ENCODE data around the gene YEATS4. TPM values are rescaled to one million over a fixed set of nuclear protein-coding genes. Genes with fewer than 3 reads are reported as not detected.

YEATS4 gene
- total RNA-seq, 1 donor from 2014 or later, result 32.7 TPM

- no peak overlapping the region for H3K4me3 Mint-ChIP-seq (ENCODE audit: low read depth)
- no peaks in the 10 kb centered on the region for H3K36me3 Mint-ChIP-seq (ENCODE audit: insufficient read depth)
- no peak for TF ChIP-seq CTCF (IDR thresholded peaks at IDR 0.05; ENCODE audit: unreplicated experiment)
- H3K27me3 Mint-ChIP-seq, result no peaks in the 10 kb centered on the region
- H3K4me1 Mint-ChIP-seq (ENCODE audit: low read depth), result peaks cover 19% of the 10 kb centered on the region
- no peak overlapping the region for H3K27ac Mint-ChIP-seq
- no peaks in the 10 kb centered on the region for H3K9me3 Mint-ChIP-seq (ENCODE audit: low read depth)
- no peak for DNase-seq (ENCODE audit: low spot score, unreplicated experiment)
Measured at GRCh38 chr12:69354556-69355187, 4.9 kb upstream of the YEATS4 start.

- no peaks in the 10 kb centered on the region for H3K9me3 Mint-ChIP-seq (ENCODE audit: low read depth)
- peaks cover 19% of the 10 kb centered on the region for H3K4me1 Mint-ChIP-seq (ENCODE audit: low read depth)
- no peak for TF ChIP-seq CTCF (IDR thresholded peaks at IDR 0.05; ENCODE audit: unreplicated experiment)
- no peaks in the 10 kb centered on the region for H3K27me3 Mint-ChIP-seq
- DNase-seq (ENCODE audit: low spot score, unreplicated experiment), result no peak
- no peaks in the 10 kb centered on the region for H3K36me3 Mint-ChIP-seq (ENCODE audit: insufficient read depth)
- H3K4me3 Mint-ChIP-seq (ENCODE audit: low read depth), result no peak overlapping the region
- H3K27ac Mint-ChIP-seq, result no peak overlapping the region
Measured at GRCh38 chr12:69355363-69356028, 4.0 kb upstream of the YEATS4 start.

- Mint-ChIP-seq H3K36me3 (ENCODE audit: insufficient read depth) (peaks cover 8% of the 10 kb centered on the region), H3K9me3 (ENCODE audit: low read depth) (no peaks in the 10 kb centered on the region), H3K4me3 (ENCODE audit: low read depth) (peak overlapping the region; percentile 91), H3K27me3 (no peaks in the 10 kb centered on the region), H3K4me1 (ENCODE audit: low read depth) (peaks cover 15% of the 10 kb centered on the region), H3K27ac (peak overlapping the region; percentile 87)
- DNase-seq (ENCODE audit: low spot score, unreplicated experiment), result no peak
- no peak for TF ChIP-seq CTCF (IDR thresholded peaks at IDR 0.05; ENCODE audit: unreplicated experiment)
Measured at GRCh38 chr12:69360348-69360672, 767 bp downstream of the YEATS4 start.

GRCh38 chr12:69366796-69367195 lies 7.3 kb downstream of the YEATS4 start:
- peaks cover 22% of the 10 kb centered on the region for H3K36me3 Mint-ChIP-seq (ENCODE audit: insufficient read depth)
- no peak for DNase-seq (ENCODE audit: low spot score, unreplicated experiment)
- no peaks in the 10 kb centered on the region for H3K27me3 Mint-ChIP-seq
- peaks cover 4% of the 10 kb centered on the region for H3K9me3 Mint-ChIP-seq (ENCODE audit: low read depth)
- no peak for TF ChIP-seq CTCF (IDR thresholded peaks at IDR 0.05; ENCODE audit: unreplicated experiment)
- H3K27ac Mint-ChIP-seq, result no peak overlapping the region
- H3K4me3 Mint-ChIP-seq (ENCODE audit: low read depth), result no peak overlapping the region
- H3K4me1 Mint-ChIP-seq (ENCODE audit: low read depth), result no peaks in the 10 kb centered on the region

GRCh38 chr12:69368171-69368570 lies 8.6 kb downstream of the YEATS4 start:
- Mint-ChIP-seq H3K27me3 (no peaks in the 10 kb centered on the region), H3K4me3 (ENCODE audit: low read depth) (no peak overlapping the region), H3K9me3 (ENCODE audit: low read depth) (peaks cover 10% of the 10 kb centered on the region), H3K36me3 (ENCODE audit: insufficient read depth) (peaks cover 34% of the 10 kb centered on the region), H3K27ac (no peak overlapping the region), H3K4me1 (ENCODE audit: low read depth) (no peaks in the 10 kb centered on the region)
- no peak for DNase-seq (ENCODE audit: low spot score, unreplicated experiment)
- no peak for TF ChIP-seq CTCF (IDR thresholded peaks at IDR 0.05; ENCODE audit: unreplicated experiment)

Data from progenitor cell of endocrine pancreas (in vitro differentiated cells).